RCC 7860 (cell line): ENCODE results near the gene PCGF2.
"Not testable (repeated sequence)": the region's sequence is repeated elsewhere in the genome, so short reads cannot be mapped to it uniquely, and the experiment has no call there.

ENCODE experiments used
- DNase-seq: peaks from one replicate; pipeline ENCODE4 v3.0.0-alpha.2; 2015; ENCODE audit warnings: low spot score
- FAIRE-seq: peaks from 2 replicates; lab custom pipeline; 2012; peaks lifted over from hg19 to GRCh38; lab: Jason Lieb, UNC

The PCGF2 gene

GRCh38 chr17:38738007-38738662 lies 10.0 kb downstream of the PCGF2 start:
- DNase-seq (no peak), FAIRE-seq (no peak)

- DNase-seq (peak; percentile 18), FAIRE-seq (no peak)
These were observed 12.8 kb downstream of the PCGF2 start for GRCh38 chr17:38735161-38735997.

- FAIRE-seq: no peak
- no peak for DNase-seq
These were observed 13.9 kb downstream of the PCGF2 start for GRCh38 chr17:38733982-38734973.

- no peak for DNase-seq
- no peak for FAIRE-seq
These were observed 14.7 kb downstream of the PCGF2 start for GRCh38 chr17:38733282-38733981.

GRCh38 chr17:38732376-38733281 lies 15.5 kb downstream of the PCGF2 start:
- no peak for FAIRE-seq

GRCh38 chr17:38731526-38732294 lies 16.4 kb downstream of the PCGF2 start:
- no peak for DNase-seq
- no peak for FAIRE-seq

More at GRCh38 chr17:38732376-38733281, 15.5 kb downstream of the PCGF2 start:
- no peak for DNase-seq

- FAIRE-seq (no peak), DNase-seq (peak; percentile 83)
These were observed 17.4 kb downstream of the PCGF2 start for GRCh38 chr17:38730526-38731379.

GRCh38 chr17:38729886-38730525 lies 18.1 kb downstream of the PCGF2 start, which contains the start of gene CISD3:
TSS of gene CISD3 (plus strand) at chr17:38730341. CDS start at chr17:38730359, 18 bp downstream.
- DNase-seq (peak; percentile 72), FAIRE-seq (no peak)

GRCh38 chr17:38729368-38729885 lies 18.7 kb downstream of the PCGF2 start:
- DNase-seq (no peak), FAIRE-seq (no peak)

GRCh38 chr17:38728290-38728831 lies 19.8 kb downstream of the PCGF2 start:
- FAIRE-seq (no peak), DNase-seq (no peak)

- FAIRE-seq: no peak
- DNase-seq: no peak
These were observed 20.4 kb downstream of the PCGF2 start for GRCh38 chr17:38727736-38728135.

GRCh38 chr17:38726145-38726544 lies 22.0 kb downstream of the PCGF2 start:
- FAIRE-seq, DNase-seq: not testable (repeated sequence)

GRCh38 chr17:38725066-38725465 lies 23.1 kb downstream of the PCGF2 start:
- DNase-seq (no peak), FAIRE-seq (no peak)

- no peak for DNase-seq
- no peak for FAIRE-seq
These were observed 23.7 kb downstream of the PCGF2 start for GRCh38 chr17:38724337-38724988.

GRCh38 chr17:38721802-38722201 lies 26.3 kb downstream of the PCGF2 start:
- DNase-seq (no peak), FAIRE-seq (no peak)

- FAIRE-seq: no peak
These were observed 27.2 kb downstream of the PCGF2 start for GRCh38 chr17:38720941-38721340.

More at GRCh38 chr17:38720941-38721340, 27.2 kb downstream of the PCGF2 start:
- DNase-seq: no peak
